Measurements from ENCODE around the gene KIF6. TPM values are rescaled to one million over a fixed set of nuclear protein-coding genes. Genes with fewer than 3 reads are reported as not detected.
"Not testable (repeated sequence)": the region's sequence is repeated elsewhere in the genome, so short reads cannot be mapped to it uniquely, and the experiment has no call there.

KIF6 gene
- total RNA-seq, 1 donor from 2014 or later: not detected

- DNase-seq (ENCODE audit: low read depth, low spot score): no peak
Observed at GRCh38 chr6:39294899-39295298, 430.3 kb downstream of the KIF6 start.

- no peak for DNase-seq (ENCODE audit: low read depth, low spot score)
Observed at GRCh38 chr6:39294133-39294532, 431.1 kb downstream of the KIF6 start.

GRCh38 chr6:39292637-39293036, 432.6 kb downstream of the KIF6 start:
- DNase-seq (ENCODE audit: low read depth, low spot score): no peak

GRCh38 chr6:39289490-39289889, 435.7 kb downstream of the KIF6 start:
- DNase-seq (ENCODE audit: low read depth, low spot score): no peak

GRCh38 chr6:39287601-39288000, 437.6 kb downstream of the KIF6 start:
- DNase-seq (ENCODE audit: low read depth, low spot score): no peak

GRCh38 chr6:39286596-39286995, 438.6 kb downstream of the KIF6 start:
- DNase-seq (ENCODE audit: low read depth, low spot score): not testable (repeated sequence)

GRCh38 chr6:39282774-39283173, 442.4 kb downstream of the KIF6 start:
- no peak for DNase-seq (ENCODE audit: low read depth, low spot score)

GRCh38 chr6:39281312-39281980, 443.8 kb downstream of the KIF6 start:
- DNase-seq (ENCODE audit: low read depth, low spot score): no peak

- no peak for DNase-seq (ENCODE audit: low read depth, low spot score)
Observed at GRCh38 chr6:39280247-39280731, 444.9 kb downstream of the KIF6 start.

Other genes starting within 250 kb of the KIF6 start
- gene DAAM2, start 67.0 kb upstream of the KIF6 start, total RNA-seq: 0.04 and 0.07 TPM in 2 replicates
- gene MOCS1, start 209.1 kb upstream of the KIF6 start, total RNA-seq: 12.4 and 13.5 TPM in 2 replicates

Data from pulmonary artery endothelial cell (primary cell).